ENCODE measurements around the gene LSM7.
"Not testable (repeated sequence)": the region's sequence is repeated elsewhere in the genome, so short reads cannot be mapped to it uniquely, and the experiment has no call there.

Gene LSM7

GRCh38 chr19:2302319-2303210 is 25.8 kb downstream of the LSM7 start:
- DNase-seq (ENCODE audit: low read depth in 2 of 2) = no peak

- DNase-seq (ENCODE audit: low read depth in 2 of 2) = no peak
These were observed 27.9 kb downstream of the LSM7 start for GRCh38 chr19:2300533-2300932.

GRCh38 chr19:2296141-2296540 is 32.2 kb downstream of the LSM7 start:
- no peak for DNase-seq (ENCODE audit: low read depth in 2 of 2)

GRCh38 chr19:2294687-2295335 is 33.6 kb downstream of the LSM7 start:
- DNase-seq (ENCODE audit: low read depth in 2 of 2) = no peak

GRCh38 chr19:2291185-2291751 is 37.1 kb downstream of the LSM7 start:
- DNase-seq (ENCODE audit: low read depth in 2 of 2) = no peak

GRCh38 chr19:2290441-2291184 is 37.8 kb downstream of the LSM7 start:
- no peak for DNase-seq (ENCODE audit: low read depth in 2 of 2)

GRCh38 chr19:2289714-2290435 is 38.5 kb downstream of the LSM7 start:
- no peak for DNase-seq (ENCODE audit: low read depth in 2 of 2)

- DNase-seq (ENCODE audit: low read depth in 2 of 2) = no peak
These were observed 39.3 kb downstream of the LSM7 start for GRCh38 chr19:2288818-2289713.

GRCh38 chr19:2288338-2288817 is 40.0 kb downstream of the LSM7 start:
- no peak for DNase-seq (ENCODE audit: low read depth in 2 of 2)

- no peak for DNase-seq (ENCODE audit: low read depth in 2 of 2)
These were observed 40.6 kb downstream of the LSM7 start for GRCh38 chr19:2287585-2288337.

GRCh38 chr19:2286402-2287140 is 41.8 kb downstream of the LSM7 start:
- DNase-seq (ENCODE audit: low read depth in 2 of 2) = no peak

- DNase-seq (ENCODE audit: low read depth in 2 of 2) = no peak
These were observed 44.4 kb downstream of the LSM7 start for GRCh38 chr19:2283835-2284507.

GRCh38 chr19:2282862-2283237 is 45.5 kb downstream of the LSM7 start:
- no peak for DNase-seq (ENCODE audit: low read depth in 2 of 2)

GRCh38 chr19:2282062-2282861 is 46.1 kb downstream of the LSM7 start, which contains the start of gene PEAK3:
Gene PEAK3, minus strand, starts transcription at chr19:2282175. Its CDS starts 1,244 bp downstream, at chr19:2280931.
- DNase-seq (ENCODE audit: low read depth in 2 of 2) = no peak

- DNase-seq (ENCODE audit: low read depth in 2 of 2) = not testable (repeated sequence)
These were observed 46.9 kb downstream of the LSM7 start for GRCh38 chr19:2281265-2282061.

GRCh38 chr19:2280633-2281264 is 47.6 kb downstream of the LSM7 start:
- no peak for DNase-seq (ENCODE audit: low read depth in 2 of 2)

Measured in activated CD8-positive, alpha-beta memory T cell treated with anti-CD3 and anti-CD28 coated beads for 4 hours (primary cell).